MM.1S (cell line): ENCODE measurements around the gene SPHK2.

Experiments used
- EZH2 ChIP-seq: fragments of 300-600 bp; sonication (generic); optimal IDR thresholded peaks from 2 replicates; pipeline ENCODE3; 2017; ENCODE audit warnings: low read depth, mild to moderate bottlenecking, antibody characterized with exemption, low read length, mixed read lengths
- EZH2phosphoT487 ChIP-seq: fragments of 300-600 bp; sonication (generic); IDR thresholded peaks from 2 replicates; pipeline ENCODE4 v1.6.1; 2018; ENCODE audit warnings: antibody characterized with exemption, low read length
- TF ChIP-seq, protein P1 (sequence below): fragments of 300-600 bp; sonication (generic); IDR thresholded peaks from 2 replicates; pipeline ENCODE4 v1.5.1; 2016; ENCODE audit warnings: antibody characterized with exemption, low read length, mixed read lengths

DNA sequence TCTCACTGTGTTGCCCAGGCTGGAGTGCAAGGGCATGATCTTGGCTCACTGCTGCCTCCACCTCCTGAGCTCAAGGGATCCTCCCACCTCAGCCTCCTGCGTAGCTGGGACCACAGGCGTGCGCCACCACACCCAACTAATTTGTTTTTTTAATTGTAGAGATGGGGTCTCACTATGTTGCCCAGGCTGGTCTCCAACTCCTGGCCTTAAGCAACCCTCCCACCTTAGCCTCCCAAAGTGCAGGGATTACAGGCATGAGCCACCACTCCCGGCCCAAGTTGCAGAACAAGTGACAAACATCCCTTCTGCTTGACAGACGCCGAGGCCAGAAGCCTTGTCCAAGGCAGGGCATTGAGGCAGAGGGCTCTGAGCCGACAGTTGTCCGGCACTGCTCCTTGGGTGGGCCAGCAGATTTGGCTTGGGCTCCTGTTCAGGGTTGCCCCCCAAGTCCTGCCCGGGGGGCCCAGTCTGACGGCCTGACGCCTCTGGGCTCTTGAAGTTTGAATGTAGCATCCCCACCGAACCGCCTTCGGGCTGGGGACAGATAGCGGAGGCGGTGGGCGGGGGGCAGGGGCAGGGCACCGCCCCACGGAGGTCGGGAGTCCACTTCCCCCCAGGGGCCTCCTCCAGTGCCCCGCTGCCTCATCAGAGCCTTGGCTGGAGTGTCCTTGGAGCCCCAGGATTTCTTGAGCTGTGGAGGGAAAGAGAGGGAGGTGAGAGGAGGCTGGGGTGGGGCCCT lies 18.5 kb upstream of the SPHK2 start:
- TF ChIP-seq, protein P1, sequence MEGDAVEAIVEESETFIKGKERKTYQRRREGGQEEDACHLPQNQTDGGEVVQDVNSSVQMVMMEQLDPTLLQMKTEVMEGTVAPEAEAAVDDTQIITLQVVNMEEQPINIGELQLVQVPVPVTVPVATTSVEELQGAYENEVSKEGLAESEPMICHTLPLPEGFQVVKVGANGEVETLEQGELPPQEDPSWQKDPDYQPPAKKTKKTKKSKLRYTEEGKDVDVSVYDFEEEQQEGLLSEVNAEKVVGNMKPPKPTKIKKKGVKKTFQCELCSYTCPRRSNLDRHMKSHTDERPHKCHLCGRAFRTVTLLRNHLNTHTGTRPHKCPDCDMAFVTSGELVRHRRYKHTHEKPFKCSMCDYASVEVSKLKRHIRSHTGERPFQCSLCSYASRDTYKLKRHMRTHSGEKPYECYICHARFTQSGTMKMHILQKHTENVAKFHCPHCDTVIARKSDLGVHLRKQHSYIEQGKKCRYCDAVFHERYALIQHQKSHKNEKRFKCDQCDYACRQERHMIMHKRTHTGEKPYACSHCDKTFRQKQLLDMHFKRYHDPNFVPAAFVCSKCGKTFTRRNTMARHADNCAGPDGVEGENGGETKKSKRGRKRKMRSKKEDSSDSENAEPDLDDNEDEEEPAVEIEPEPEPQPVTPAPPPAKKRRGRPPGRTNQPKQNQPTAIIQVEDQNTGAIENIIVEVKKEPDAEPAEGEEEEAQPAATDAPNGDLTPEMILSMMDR = no peak
- TF ChIP-seq EZH2phosphoT487 = no peak
- TF ChIP-seq EZH2 = no peak
